Mucosa of rectum (tissue), 2 donors: ENCODE results near the gene RAD9B.
"Not testable (repeated sequence)": the region's sequence is repeated elsewhere in the genome, so short reads cannot be mapped to it uniquely, and the experiment has no call there.

Experiments used
- H3K27ac ChIP-seq, 2 donors: one replicate each; pipeline ENCODE4 v1.7.0; 2013; ENCODE audit warnings: inconsistent platforms in 2 of 2, low read depth in 2 of 2, low read length in 2 of 2
- H3K27me3 ChIP-seq, 2 donors: one replicate each; pipeline ENCODE4 v1.7.0; 2013; ENCODE audit warnings: low read length in 2 of 2; ENCODE audit not compliant: control insufficient read depth in 2 of 2, insufficient read depth in 2 of 2
- H3K36me3 ChIP-seq, 2 donors: one replicate each; pipeline ENCODE4 v1.7.0; 2013; ENCODE audit warnings: low read length in 2 of 2; ENCODE audit not compliant: control insufficient read depth in 2 of 2, insufficient read depth in 2 of 2
- H3K4me1 ChIP-seq, 2 donors: one replicate each; pipeline ENCODE4 v1.7.0; 2013; ENCODE audit warnings: low read length in 2 of 2, mild to moderate bottlenecking in 1 of 2; ENCODE audit not compliant: control insufficient read depth in 2 of 2, insufficient read depth in 2 of 2
- H3K4me3 ChIP-seq, 2 donors: one replicate each; pipeline ENCODE4 v1.7.0; 2013; ENCODE audit warnings: low read length in 2 of 2
- H3K9ac ChIP-seq, 2 donors: one replicate each; pipeline ENCODE4 v1.7.0; 2013; ENCODE audit warnings: low read length in 2 of 2, low read depth in 1 of 2, mild to moderate bottlenecking in 1 of 2
- H3K9me3 ChIP-seq, 2 donors: one replicate each; pipeline ENCODE4 v1.7.0; 2013; ENCODE audit warnings: low read length in 2 of 2; ENCODE audit not compliant: control insufficient read depth in 2 of 2
- donor health status: healthy.
- donor health status: Normal muscosa, but diverticular disease.

Gene RAD9B

GRCh38 chr12:110501752-110502738 is at the start of gene RAD9B, which contains the start of gene VPS29:
Gene RAD9B (plus strand): TSS chr12:110502331. CDS start chr12:110502338, 7 bp downstream.
Gene VPS29 (minus strand): TSS chr12:110502111. CDS start chr12:110502051, 60 bp downstream.
- Histone ChIP-seq H3K9ac (peak within 1 kb of the TSS; percentile 90 to 96), H3K9me3 (no peaks in the 10 kb centered on the region), H3K27me3 (no peaks in the 10 kb centered on the region), H3K4me3 (peak within 1 kb of the TSS; percentile 97 to 98), H3K4me1 (peaks cover 14 to 19% of the 10 kb centered on the region in 2 donors), H3K27ac (peak within 1 kb of the TSS; percentile 92 to 94), H3K36me3 (no peaks in the 10 kb centered on the region)

GRCh38 chr12:110453569-110454296 is 48.4 kb upstream of the RAD9B start:
- peaks cover 0 to 13% of the 10 kb centered on the region in 2 donors for H3K36me3 ChIP-seq
- H3K27ac ChIP-seq, result no peak overlapping the region
- H3K27me3 ChIP-seq, result no peaks in the 10 kb centered on the region
- H3K4me3 ChIP-seq, result no peak overlapping the region
- H3K4me1 ChIP-seq, result peaks cover 6% of the 10 kb centered on the region in 2 donors
- H3K9me3 ChIP-seq, result no peaks in the 10 kb centered on the region
- no peak overlapping the region for H3K9ac ChIP-seq

GRCh38 chr12:110458756-110459155 is 43.4 kb upstream of the RAD9B start:
- Histone ChIP-seq H3K9me3 (no peaks in the 10 kb centered on the region), H3K27me3 (no peaks in the 10 kb centered on the region), H3K4me1 (no peaks in the 10 kb centered on the region), H3K36me3 (peaks cover 7 to 12% of the 10 kb centered on the region in 2 donors), H3K4me3 (no peak overlapping the region), H3K9ac (no peak overlapping the region), H3K27ac (no peak overlapping the region)

GRCh38 chr12:110461189-110461588 is 40.9 kb upstream of the RAD9B start:
- H3K9me3 ChIP-seq, H3K4me3 ChIP-seq, H3K9ac ChIP-seq, H3K4me1 ChIP-seq, H3K27me3 ChIP-seq, H3K27ac ChIP-seq: not testable (repeated sequence)
- peaks cover 16 to 20% of the 10 kb centered on the region in 2 donors for H3K36me3 ChIP-seq

- Histone ChIP-seq H3K27me3 (no peaks in the 10 kb centered on the region), H3K36me3 (peaks cover 13 to 16% of the 10 kb centered on the region in 2 donors), H3K9ac (no peak overlapping the region), H3K9me3 (no peaks in the 10 kb centered on the region), H3K4me3 (no peak overlapping the region), H3K4me1 (peaks cover 16 to 21% of the 10 kb centered on the region in 2 donors), H3K27ac (no peak overlapping the region)
Observed at GRCh38 chr12:110465024-110465423, 37.1 kb upstream of the RAD9B start.

- peaks cover 16 to 21% of the 10 kb centered on the region in 2 donors for H3K4me1 ChIP-seq
- peaks cover 10 to 16% of the 10 kb centered on the region in 2 donors for H3K36me3 ChIP-seq
- H3K27me3 ChIP-seq, H3K9ac ChIP-seq, H3K27ac ChIP-seq, H3K9me3 ChIP-seq, H3K4me3 ChIP-seq: not testable (repeated sequence)
Observed at GRCh38 chr12:110465765-110466164, 36.4 kb upstream of the RAD9B start.

GRCh38 chr12:110466791-110467190 is 35.3 kb upstream of the RAD9B start:
- no peaks in the 10 kb centered on the region for H3K9me3 ChIP-seq
- no peaks in the 10 kb centered on the region for H3K27me3 ChIP-seq
- H3K36me3 ChIP-seq, result peaks cover 10 to 16% of the 10 kb centered on the region in 2 donors
- peak overlapping the region in 1 of 2 donors; percentile 99 for H3K4me3 ChIP-seq
- H3K9ac ChIP-seq, result peak overlapping the region in 1 of 2 donors; percentile 82
- no peak overlapping the region for H3K27ac ChIP-seq
- H3K4me1 ChIP-seq, result peaks cover 16 to 21% of the 10 kb centered on the region in 2 donors

- Histone ChIP-seq H3K27ac (peak overlapping the region; percentile 71 to 91), H3K36me3 (peaks cover 10% of the 10 kb centered on the region in 2 donors), H3K9ac (peak overlapping the region; percentile 82 to 83), H3K27me3 (no peaks in the 10 kb centered on the region), H3K4me1 (peaks cover 16 to 21% of the 10 kb centered on the region in 2 donors), H3K4me3 (peak overlapping the region; percentile 90 to 99), H3K9me3 (no peaks in the 10 kb centered on the region)
Observed at GRCh38 chr12:110467847-110468213, 34.3 kb upstream of the RAD9B start.

- peak within 1 kb of the TSS; percentile 82 to 86 for H3K9ac ChIP-seq
- H3K9me3 ChIP-seq, result no peaks in the 10 kb centered on the region
- peaks cover 10% of the 10 kb centered on the region in 2 donors for H3K36me3 ChIP-seq
- H3K4me1 ChIP-seq, result peaks cover 16 to 21% of the 10 kb centered on the region in 2 donors
- H3K4me3 ChIP-seq, result peak within 1 kb of the TSS; percentile 90 to 99
- H3K27me3 ChIP-seq, result no peaks in the 10 kb centered on the region
- peak within 1 kb of the TSS; percentile 71 to 91 for H3K27ac ChIP-seq
Observed at GRCh38 chr12:110468214-110469048, 33.7 kb upstream of the RAD9B start, which contains the start of the genes FAM216A and GPN3. Gene FAM216A (plus strand): TSS chr12:110468845. CDS start chr12:110468876, 31 bp downstream. Gene GPN3 (minus strand): TSS chr12:110468257. CDS start chr12:110468203, 54 bp downstream.
